Colon (tissue), 2 donors: ENCODE results near the gene CLEC4C.
"Not testable (repeated sequence)": the region's sequence is repeated elsewhere in the genome, so short reads cannot be mapped to it uniquely, and the experiment has no call there.

Experiments used
- FAIRE-seq: peaks from 2 replicates; lab custom pipeline; 2012; peaks lifted over from hg19 to GRCh38; lab: Jason Lieb, UNC
- donor health status: control.
- donor health status: control.

The CLEC4C gene, protein sequence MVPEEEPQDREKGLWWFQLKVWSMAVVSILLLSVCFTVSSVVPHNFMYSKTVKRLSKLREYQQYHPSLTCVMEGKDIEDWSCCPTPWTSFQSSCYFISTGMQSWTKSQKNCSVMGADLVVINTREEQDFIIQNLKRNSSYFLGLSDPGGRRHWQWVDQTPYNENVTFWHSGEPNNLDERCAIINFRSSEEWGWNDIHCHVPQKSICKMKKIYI

DNA sequence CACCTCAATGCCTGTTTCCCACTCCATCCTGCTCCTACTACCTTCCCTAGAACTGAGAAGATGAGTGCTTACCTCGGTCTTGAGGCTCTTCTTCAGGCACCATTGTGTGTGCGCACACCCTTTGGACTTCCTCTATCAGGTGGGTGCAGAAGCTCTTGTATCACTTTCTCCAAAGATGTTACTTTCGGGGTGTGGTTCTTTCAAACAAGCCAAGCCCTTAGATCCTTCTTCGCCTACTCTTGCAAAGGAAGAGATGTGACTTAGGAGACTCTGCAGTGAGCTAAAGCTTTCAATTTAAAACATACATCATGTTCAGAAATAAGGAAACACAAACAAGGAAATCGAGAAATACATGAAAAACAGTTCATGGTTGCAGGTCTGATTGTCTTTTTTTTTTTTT lies at the start of gene CLEC4C:
TSS of gene CLEC4C (minus strand) at position 130 of the 400 bp plus-strand sequence. CDS start at position 103, 27 bp downstream.
- FAIRE-seq = no peak

DNA sequence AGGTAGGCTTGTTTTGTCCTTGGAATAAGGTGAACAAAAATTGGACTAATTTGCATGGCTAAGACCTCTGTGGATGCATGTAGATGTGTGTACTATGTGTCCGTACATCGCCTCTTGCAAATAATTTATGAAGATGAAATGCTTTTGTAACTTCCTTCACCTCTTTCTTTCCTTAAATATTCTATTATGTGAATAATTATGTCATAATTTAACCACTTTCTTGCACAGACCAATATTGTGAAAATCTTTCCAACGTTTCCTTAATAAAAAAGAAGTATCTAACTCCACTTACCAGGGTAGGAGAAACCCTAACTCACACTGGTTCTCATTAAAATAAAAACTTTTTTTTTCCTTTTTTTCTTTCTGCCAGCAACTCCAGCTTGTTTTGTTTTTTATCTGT lies 46.0 kb upstream of the CLEC4C start:
- FAIRE-seq = no peak

DNA sequence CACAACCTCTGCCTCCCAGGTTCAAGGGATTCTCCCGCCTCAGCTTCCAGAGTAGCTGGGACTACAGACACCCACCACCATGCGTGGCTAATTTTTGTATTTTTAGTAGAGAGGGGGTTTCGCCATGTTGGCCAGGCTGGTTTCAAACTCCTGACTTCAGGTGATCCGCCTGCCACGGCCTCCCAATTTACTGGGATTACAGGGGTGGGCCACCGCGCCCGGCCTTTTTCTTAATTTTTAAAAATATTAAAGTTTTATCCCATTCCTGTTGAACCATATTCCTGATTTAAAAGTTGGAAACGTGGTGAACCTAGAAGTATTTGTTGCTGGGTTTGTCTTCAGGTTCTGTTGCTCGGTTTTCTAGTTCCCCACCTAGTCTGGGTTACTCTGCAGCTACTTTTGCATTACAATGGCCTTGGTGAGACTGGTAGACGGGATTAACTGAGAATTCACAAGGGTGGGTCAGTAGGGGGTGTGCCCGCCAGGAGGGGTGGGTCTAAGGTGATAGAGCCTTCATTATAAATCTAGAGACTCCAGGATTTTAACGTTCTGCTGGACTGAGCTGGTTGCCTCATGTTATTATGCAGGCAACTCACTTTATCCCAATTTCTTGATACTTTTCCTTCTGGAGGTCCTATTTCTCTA lies 41.8 kb upstream of the CLEC4C start, which contains the start of gene NANOG:
TSS of gene NANOG (plus strand) at position 519 of the 645 bp plus-strand sequence. CDS start 213 bp downstream, outside the sequence.
- FAIRE-seq = not testable (repeated sequence)

DNA sequence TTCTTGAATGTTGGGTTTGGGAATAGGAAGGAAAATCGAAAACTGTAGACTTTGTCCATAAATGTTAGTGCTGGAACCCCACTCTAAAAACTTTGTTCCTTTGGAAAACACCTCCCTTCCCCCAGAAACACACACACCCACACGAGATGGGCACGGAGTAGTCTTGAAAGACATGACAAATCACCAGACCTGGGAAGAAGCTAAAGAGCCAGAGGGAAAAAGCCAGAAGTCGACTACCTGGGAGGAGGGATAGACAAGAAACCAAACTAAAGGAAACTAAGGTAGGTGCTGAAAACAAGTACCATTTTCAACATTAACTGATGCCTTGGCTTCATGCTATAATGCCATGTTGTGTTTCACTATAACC lies 41.1 kb upstream of the CLEC4C start:
- no peak for FAIRE-seq

DNA sequence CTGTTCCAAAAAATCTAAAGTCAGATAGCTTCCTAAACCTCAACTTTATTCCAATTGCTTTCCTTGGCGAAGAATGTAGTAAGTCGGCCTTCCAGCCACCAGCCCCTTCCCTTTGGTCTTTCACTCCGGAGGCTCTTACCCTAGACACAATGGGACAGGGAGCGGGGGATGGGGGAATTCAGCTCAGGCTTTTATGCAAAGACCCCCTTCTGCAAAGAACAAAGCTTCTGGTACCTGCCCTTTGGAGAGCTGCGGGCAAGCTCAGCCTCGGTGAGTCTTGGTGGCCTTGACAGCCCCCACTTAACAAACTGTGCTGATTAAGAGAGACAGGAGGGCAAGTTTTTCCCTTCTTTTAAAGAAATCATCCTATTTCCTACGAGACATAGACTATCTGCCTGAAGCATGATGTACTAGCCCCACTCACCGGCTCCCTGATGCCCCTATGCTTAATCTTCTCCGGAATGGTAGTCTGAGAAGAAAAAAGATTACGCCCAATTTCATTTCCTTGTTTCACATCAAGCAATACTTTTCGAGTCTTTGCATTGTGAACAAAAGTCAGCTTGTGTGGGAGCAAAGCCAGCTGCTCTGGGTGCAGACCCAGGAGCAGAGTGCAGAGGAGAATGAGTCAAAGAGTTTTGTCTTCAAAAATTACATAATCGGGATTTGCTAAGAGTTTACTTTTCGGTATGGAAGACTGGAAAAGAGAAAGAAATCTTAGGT lies 40.6 kb upstream of the CLEC4C start:
- FAIRE-seq = no peak

DNA sequence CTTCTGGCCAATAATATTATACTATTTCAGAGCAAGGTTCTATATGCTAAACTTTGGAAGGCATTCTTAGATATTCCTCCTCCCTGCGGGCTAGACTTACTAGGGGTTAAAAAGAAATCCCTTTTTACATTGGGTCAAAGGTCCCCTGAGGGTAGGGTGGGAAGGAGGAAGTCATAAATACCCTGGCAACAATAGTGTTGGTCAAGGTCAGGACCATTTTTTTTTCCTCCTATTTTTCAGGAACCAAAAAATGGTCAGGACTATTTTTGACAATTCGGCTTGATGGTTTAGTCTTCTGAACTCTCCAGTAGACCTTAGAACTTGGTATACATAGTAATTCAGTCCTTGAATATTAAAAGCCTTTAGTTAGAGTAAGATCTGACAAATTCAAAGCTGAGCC lies 37.5 kb upstream of the CLEC4C start:
- FAIRE-seq = no peak

DNA sequence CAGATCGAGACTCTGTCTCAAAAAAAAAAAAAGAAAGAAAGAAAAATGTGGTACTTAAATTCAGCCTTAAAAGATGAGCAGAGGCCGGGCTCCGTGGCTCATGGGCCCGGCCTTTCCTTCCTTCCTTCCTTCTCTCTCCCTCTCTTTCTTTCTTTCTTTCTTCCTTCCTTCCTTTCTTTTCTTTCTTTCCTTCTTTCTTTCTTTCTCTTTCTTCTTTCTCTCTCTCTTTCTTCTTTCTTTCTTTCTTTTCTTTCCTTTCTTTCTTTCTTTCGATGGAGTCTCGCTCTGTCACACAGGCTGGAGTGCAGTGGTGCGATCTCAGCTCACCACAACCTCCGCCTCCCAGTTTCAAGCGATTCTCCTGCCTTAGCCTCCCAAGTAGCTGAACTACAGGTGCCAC lies 36.3 kb upstream of the CLEC4C start:
- FAIRE-seq = not testable (repeated sequence)

DNA sequence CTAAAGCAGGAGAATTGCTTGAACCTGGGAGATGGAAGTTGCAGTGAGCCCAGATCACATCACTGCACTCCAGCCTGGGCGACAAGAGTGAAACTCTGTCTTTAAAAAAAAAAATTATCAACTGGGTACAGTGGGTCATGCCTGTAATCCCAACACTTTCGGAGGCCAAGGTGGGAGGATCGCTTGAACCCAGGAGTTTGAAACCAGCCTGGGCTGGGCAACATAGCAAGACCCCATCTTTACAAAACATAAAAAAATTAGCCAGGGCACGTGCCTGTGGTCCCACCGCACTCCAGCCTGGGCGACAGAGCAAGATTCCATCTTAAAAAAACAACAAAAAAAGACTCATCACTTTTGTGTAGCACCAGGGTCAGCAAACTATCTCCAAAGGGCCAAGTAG lies 34.9 kb upstream of the CLEC4C start:
- no peak for FAIRE-seq

DNA sequence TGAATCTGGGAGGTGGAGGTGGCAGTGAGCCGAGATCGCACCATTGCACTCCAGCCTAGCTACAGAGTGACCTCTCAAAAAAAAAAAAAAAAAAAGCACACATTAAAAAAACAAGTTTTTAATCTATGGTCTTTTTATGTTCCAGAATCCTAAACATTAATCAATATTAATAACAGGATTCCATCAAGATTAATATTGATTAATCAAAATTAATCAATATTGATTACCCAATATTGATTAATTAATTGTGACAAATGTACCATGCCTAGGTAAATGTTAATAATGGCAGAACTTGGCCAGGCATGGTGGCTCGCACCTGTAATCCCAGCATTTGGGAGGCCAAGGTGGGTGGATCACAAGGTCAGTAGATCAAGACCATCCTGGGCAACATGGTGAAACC lies 34.1 kb upstream of the CLEC4C start:
- FAIRE-seq = no peak

DNA sequence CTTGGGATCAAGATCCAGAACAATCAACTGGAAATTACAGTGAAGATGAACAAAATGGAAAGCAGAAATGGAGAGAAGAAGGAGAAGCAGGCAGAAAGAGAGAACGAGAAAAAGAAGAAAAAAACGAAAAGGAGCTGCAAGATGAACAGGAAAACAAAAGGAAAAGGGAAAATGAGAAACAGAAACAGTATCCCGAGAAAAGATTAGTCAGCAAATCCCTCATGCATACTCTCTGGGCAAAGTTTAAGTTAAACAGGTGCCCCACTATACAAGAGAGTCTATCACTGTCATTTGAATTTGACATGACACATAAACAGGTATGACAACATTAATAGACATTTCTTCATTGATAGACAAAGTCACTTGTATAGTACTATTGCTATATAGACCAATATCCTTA lies 22.8 kb upstream of the CLEC4C start:
- no peak for FAIRE-seq

DNA sequence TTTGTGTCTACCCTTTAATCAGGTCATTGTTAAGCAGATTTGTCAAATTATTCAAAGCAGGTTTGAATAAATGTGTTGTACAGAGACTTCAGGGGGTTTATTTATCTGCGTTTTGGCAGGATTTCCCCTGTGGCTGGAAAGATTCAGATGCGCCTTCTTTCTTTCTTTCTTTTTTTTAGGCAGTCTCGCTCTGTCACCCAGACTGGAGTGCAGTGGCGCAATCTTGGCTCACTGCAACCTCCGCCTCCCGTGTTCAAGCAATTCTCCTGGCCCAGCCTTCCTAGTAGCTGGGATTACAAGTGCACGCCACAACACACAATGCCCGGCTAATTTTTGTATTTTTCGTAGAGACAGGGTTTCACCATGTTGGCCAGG lies 11.6 kb upstream of the CLEC4C start:
- no peak for FAIRE-seq

DNA sequence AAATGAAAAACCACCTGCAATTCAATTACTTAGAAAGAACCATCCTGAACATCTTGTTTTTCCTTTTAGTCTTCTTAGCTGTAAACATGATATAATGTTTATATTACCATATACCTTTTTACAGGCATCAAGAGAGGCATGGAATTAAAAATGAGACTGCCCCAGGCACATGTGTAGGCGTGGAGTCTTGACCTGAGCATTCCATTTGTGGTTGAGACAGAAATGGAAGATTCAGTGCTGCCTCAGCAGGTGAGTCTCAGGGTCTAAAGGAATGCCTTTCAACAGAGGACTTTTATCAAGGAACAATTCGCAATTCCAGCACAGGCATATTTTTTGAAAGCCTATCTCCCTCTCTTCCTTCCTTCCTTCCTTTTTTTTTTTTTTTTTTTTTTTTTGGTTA lies 9.8 kb upstream of the CLEC4C start:
- no peak for FAIRE-seq

DNA sequence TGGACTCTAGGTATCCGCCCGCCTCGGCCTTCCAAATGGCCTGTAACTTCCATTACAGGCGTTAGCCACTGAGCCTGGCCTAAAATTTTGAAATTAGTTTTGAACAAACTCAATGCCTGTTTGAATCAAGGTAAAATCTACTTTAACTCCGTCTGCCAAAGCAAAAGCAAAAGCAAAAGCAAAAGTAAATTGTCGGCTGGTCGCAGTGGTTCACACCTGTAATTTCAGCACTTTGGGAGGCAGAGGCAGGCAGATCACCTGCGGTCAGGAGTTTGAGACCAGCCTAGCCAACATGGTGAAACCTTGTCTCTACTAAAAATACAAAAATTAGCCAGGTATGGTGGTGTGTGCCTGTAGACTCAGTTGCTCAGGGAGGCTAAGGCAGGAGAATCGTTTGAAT lies 8.5 kb upstream of the CLEC4C start:
- not testable (repeated sequence) for FAIRE-seq

DNA sequence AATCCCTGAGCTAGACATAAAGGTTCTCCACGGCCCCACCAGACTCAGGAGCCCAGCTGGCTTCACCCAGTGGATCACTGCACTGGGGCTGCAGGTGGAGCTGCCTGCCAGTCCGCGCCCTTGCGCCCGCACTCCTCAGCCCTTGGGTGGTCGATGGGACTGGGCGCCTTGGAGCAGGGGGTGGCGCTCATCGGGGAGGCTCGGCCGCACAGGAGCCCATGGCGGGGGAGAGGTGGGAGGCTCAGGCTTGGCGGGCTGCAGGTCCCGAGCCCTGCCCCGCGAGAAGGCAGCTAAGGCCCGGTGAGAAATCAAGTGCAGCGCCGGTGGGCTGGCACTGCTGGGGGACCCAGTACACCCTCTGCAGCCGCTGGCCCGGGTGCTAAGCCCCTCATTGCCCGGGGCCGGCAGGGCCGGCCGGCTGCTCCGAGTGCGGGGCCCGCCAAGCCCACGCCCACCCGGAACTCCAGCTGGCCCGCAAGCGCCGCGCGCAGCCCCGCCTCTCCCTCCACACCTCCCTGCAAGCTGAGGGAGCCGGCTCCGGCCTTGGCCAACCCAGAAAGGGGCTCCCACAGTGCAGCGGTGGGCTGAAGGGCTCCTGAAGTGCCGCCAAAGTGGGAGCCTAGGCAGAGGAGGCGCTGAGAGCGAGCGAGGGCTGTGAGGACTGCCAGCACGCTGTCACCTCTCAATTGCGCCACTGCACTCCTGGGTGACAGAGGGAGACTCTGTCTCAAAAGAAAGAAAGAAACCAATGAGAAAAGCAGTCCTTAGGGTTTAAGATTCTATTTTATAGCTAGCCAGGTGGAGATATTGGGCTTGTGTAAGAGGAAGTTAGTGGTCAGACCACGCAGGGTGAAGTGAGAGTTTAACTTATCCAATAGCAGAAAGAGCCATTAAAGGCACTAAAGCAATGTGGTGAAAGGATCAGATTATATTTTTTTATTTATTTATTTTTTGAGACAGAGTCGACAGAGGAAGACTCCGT lies 5.1 kb upstream of the CLEC4C start:
- FAIRE-seq = not testable (repeated sequence)

DNA sequence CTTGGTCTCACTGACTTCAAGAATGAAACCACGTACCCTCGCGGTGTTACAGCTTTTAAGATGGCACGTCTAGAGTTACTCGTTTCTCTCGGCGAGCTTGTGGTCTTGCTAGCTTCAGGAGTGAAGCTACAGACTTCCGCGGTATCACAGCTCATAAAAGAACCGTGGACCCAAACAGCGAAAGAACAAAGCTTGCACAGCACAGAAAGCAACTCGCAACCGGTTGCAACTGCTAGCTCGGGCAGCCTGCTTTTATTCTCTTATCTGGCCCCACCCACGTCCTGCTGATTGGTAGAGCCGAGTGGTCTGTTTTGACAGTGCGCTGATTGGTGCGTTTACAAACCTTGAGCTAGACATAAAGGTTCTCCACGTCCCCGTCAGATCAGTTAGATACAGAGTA lies 4.2 kb upstream of the CLEC4C start:
- no peak for FAIRE-seq

DNA sequence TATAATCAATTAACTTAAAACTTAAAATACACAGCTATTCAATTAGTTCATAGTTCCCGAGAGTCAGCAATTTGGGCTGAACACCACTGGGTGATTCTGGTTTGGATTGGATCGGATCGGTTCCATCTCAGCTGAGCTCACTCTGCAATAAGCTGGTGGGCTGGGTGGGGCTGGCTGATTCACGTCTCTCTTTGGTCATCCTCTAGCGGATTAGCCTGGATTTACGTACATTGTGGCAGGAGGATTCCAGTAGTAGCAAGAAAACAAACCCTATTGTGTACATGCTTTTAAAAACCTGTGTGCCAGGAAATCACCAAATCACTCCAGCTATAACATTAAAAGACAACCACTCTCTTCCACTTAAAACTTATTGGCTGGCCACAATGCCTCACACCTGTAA lies 3.2 kb upstream of the CLEC4C start:
- no peak for FAIRE-seq

DNA sequence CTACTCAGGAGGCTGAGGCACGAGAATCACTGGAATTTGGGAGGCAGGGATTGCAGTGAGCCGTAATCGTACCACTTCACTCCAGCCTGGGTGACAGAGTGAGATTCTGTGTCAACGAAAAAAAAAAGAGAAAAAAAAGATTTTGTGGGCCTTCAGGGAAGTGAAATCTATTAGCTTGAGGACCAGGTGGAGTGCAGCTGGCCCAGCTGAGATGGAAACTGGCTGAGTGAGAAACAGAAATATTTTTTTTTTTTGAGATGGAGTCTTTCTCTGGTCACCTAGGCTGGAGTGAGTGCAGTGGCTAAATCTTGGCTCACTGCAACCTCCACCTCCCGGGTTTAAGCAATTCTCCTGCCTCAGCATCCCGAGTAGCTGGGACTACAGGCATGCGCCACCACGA lies 2.3 kb upstream of the CLEC4C start:
- no peak for FAIRE-seq

DNA sequence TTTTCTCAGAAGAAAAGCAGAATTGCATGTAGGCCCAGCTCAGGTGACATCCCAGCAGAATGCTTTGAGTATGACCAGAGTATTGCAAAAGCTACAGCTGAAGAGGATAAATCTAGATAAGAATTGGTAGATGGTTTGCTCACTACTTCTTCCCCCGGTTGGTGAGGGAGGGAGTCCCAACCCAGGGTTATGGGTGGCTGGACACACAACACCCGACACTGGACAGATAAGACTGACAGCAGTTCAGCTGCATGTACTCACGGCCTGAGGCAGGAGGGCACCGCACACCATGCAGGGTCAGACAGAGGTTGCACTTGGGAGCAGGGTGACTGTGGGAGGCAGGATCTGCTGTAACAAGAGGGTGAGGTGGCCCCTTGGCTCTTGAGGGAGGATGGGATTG lies 1.7 kb upstream of the CLEC4C start:
- FAIRE-seq = no peak

DNA sequence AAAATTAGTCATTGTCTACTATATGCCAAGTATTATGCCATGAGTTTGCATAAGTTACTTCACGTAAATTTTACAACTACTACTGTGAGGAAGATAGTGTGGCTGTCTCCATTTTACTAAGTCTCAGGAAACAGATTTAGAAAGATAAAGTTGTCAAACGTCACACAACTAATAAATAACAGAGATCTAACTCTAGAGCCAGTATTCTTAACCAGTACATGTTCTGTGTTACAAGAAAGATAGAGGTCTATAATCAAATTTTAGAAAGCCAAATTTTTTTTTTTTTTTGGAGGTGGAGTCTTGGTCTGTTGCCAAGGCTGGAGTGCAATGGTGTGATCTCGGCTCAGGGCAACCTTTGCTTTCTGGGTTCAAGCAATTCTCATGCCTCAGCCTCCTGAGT lies 14.2 kb downstream of the CLEC4C start:
- no peak for FAIRE-seq

DNA sequence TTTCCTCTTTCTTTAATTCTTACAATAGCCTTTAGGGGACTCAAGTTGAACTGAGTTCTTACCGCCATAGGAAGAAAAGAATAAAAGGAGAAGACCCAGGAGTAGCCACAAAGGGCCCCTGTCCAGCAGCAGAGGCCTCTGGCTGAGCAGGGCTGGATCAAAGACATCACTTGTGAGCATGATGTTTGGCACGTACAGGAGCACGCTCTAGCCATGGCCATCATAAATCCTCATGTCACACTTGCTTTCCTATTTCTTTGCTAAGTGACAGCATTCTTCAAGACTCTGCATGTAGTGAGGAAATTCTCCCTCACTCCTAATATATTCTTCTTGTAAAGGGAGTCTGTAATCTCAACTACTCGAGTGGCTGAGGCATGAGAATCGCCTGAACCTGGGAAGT lies 15.7 kb downstream of the CLEC4C start:
- FAIRE-seq = no peak

DNA sequence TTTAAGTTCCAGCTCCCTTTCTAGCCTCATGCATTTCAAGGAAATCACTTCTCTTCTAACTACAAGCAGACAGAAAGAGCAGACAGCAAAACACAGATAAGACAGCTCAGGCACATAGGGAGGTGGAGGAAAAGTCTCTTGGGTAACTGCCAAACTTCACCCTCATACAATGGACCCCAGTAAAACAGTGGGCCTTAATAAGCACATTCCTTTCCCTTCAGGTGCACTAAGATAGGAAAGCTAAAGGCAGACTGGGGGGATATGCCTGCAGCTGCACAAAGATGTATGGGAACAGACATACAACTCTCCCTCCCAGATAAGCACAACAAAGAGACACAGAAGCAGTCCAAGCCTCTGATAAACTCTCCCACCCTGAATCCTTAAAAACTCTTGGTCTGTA lies 16.2 kb downstream of the CLEC4C start:
- not testable (repeated sequence) for FAIRE-seq

DNA sequence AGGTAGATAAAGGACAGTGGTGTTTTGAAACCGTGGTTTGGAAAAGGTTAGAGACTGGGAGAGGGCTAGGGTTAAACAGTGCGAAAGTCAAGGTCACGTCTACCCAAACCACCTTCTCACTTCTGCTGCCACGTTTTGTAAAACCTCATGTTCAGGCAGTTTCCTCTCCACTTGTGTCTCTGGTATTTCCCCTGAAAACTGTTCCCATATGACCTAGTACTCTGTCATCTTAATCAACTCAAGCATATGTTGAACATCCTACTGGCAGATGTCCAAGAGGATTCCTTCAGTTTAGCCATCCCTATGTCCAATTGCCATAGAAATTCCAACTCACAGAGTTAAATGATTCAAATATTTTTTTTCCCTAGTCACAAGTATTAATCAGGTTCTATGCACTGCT lies 17.4 kb downstream of the CLEC4C start:
- no peak for FAIRE-seq
